Measurements from ENCODE around the gene C11orf98.
"Not testable (repeated sequence)": the region's sequence is repeated elsewhere in the genome, so short reads cannot be mapped to it uniquely, and the experiment has no call there.

C11orf98 gene

DNA sequence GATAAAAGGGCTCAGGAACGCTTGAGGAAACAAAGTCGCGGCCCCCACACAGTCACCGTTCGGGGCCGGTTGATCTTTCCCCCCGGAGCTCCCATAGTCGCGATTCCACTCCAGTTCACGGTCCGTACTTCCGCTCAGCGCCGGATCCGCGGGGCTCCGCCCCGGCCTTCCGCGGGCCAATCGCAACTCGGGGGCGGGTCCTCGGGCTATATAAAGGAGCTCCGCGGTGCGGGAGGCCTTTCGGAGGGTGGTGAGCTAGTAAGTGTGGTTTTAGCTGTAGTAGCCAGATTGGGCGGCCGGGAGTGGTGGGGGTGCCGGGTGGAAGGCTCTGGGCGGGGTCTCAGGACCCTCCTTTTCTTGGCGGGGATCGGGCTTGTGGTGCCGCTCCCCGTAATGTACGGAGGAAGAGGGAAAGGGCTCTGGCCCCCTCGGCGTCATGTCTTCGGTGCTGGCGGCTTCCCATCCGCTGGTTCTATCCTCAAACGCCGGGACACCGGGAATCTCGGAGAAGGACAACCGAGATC is at the start of gene C11orf98, which contains the start of gene CSKMT:
TSS of gene C11orf98 (minus strand) at position 136 of the 524 bp plus-strand sequence. CDS start at position 95, 41 bp downstream.
TSS of gene CSKMT (plus strand) at position 238 of the 524 bp plus-strand sequence. CDS start 568 bp downstream, outside the sequence.
- peak; percentile 98 for DNase-seq

DNA sequence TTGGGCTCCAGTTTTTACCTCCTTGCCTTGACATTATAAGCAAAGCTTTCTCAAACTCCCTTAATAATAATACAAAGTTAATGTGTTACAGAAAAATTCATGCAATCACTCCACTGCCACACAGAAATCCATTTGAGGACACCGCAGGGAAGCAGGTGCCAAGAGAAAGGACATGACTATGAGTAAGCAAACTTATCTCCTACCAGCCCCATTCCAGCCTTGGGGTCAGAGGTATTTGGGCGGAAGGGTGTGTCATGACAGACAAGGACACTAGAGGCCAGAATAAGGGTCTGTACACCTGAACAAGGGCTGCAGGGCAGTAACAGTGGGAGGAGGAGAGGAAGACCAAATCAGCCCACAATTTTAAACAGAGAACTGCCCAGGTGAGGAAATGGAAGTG is 48.3 kb upstream of the C11orf98 start:
- no peak for DNase-seq

DNA sequence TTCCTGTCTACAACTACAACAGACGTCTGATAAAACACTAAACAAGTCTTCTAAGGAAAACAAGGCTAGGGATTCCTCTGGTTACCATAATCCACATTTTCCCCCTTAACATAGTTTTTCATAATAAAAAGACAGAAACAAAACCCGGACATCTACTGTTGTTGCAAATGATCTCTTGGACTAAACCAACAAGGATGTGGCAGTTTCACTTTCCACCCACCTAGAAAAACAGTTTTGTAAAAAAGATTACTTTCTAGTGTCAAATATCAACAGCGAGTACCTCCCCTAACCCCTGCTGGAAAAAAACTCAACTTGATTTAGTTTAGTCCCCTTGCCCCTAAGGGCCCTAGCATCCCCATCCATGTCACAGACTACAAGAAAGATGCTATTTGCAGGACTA is 47.9 kb upstream of the C11orf98 start:
- no peak for DNase-seq

DNA sequence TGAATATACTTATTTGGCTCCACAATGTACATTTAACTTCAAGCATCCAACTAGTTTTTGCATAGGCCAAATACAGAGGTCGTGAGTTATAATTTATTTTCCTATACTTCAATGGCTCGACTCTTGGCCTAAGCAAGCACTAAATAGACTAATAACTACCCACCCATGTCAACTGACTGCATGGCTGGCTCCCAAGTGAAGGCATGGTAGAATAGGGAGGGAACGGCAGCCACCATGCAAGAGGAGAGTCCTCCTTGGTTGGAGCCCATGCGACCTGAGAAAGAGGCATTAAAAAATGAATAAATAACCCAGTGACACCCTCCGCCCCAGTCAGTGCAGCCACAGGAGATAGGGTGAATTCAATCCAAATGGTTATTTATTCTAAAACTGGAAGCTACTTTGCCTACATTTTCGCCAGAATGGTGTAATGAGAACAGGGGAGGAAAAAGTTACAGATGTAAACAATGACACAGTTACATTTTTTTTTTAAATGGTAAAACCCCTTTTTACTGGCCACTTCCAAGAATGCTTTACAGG is 47.3 kb upstream of the C11orf98 start:
- no peak for DNase-seq

DNA sequence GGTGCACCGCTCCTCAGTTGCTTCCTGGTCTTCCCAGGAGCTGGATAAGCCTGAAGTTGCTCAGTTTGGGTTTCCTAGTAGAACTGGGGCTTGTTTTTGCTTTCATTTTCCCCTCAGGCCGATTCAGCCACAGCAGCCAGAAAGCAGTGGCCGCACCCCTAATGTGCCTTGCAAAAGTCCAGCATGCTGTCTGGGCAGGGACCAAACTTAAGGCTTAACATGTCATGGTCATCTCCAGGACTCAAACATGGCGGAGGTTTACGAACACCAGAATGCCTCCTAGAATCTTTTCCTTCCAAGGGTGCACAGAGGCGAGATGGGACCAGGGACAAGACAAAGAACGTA is 45.0 kb upstream of the C11orf98 start:
- DNase-seq: no peak

DNA sequence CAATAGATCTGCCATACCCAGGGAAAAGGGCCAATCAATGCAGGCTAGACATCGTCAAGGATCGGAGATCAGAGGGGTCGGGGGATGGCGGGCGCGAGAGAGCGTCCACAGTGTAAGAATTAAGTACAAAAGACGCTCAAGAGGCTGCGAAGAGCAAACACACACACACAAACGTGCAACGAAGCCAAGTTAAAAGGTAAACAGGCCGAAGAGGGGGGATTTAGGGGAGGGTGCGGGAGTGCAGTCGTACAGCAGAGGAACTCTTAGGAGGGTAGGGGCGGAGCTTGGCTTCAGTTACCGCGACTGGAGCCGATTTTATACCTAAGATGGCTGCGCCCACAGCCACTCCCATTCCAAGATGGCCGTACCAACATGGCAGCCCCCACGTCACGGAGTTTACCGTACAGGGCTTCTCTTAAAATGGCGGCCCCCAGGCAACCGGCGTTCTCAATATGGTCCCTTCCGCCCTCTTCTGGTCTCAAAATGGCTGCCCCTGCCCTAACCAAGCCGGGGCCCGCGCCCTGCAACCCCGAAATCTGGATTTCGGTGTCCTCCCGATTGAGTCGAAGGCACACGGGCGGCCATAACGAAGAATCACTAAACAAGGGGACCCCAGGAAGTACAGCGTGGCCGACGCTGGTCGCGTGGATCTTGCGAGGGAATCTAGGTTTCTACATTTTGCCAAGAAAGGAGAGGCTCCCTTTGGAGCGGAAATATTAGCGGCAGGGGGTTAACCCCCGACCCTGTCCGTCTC is 44.4 kb upstream of the C11orf98 start:
- DNase-seq: peak; percentile 95

DNA sequence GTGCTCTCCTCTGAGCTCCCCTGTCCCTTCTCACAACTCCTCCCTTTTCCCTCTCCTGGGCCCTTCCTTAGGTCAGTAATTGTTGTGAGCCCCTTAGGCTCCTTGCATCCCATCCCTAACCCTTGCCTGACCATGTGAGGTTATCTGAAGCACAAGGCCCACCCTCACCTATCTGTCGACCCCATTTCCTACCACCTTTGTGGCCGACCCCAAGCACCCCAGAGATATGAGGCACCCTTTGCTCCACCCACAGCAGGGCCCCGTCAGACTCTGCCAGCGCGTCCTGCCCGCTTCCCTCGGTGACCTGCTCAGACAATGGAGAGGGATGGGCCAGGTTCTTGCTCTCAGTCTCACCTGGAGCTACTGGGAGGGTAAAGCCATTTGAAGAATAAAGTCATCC is 43.8 kb upstream of the C11orf98 start:
- DNase-seq: peak; percentile 63

DNA sequence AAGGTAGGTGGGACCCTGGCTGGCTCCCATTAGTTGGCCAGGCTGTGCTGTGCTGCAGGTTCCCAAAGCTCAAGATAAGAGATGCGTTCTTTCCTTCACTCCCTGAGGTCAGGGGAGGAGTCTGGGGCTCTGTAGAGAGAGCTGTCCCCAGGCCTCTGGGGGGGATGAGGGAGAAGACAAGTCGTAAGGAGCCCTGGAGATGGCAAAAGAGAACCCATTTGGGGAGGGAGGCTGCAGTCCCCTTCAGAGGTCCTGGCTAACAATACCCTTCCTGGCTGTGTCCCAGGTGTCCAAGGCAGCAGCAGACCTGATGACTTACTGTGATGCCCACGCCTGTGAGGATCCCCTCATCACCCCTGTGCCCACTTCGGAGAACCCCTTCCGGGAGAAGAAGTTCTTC is 43.4 kb upstream of the C11orf98 start:
- peak; percentile 23 for DNase-seq

DNA sequence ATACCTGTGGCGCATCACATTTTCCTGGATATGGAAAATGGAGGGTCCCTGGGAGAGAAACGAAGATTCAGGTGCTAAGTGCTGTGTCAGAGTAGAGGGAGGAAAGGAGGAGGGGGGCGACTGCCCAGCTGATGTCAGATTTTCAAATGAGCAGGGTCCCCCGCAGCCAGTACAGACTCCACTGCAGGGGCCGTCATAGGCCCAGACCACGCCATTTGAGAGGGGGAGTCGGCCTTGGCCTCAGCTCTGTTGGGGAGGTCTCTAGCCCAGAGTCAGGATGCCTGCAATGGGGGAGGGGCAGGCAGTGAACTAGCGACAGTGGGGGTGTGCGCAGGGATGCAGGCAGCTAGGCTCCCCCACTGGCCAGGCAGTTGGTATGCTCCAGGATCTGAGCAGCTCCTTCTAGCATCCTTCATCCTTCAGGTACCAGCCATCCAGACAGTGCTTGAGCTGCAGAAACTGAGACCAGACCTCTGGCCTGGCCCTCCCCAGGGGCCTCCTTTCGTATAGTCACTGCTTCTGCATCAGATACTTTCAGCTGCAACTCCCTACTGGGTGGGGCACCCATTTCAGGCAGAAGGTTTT is 42.4 kb upstream of the C11orf98 start, which contains the start of the genes BSCL2 and GNG3:
TSS of gene BSCL2 (minus strand) at position 148 of the 585 bp plus-strand sequence. CDS start 229 bp downstream, outside the sequence.
TSS of gene GNG3 (plus strand) at position 400 of the 585 bp plus-strand sequence. CDS start 620 bp downstream, outside the sequence.
- no peak for DNase-seq

DNA sequence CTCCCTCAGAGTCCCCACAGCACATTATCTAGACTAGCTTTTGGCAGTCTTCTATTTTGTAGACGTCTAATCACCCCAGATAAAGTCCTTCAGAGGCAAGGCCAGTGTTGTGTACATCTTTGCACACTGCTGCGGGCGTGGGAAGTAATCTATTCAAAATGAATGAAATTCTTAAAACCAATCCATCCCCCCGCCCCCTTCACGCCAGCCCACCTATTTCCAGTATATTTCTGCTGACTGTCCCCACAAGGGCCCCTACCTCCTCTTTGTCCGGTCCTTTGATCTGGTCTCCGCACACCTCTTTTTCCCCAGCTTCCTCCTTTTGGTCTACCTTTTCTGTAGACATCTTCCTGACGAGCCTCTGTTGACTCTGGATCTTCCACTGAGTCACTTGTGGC is 41.8 kb upstream of the C11orf98 start:
- no peak for DNase-seq

DNA sequence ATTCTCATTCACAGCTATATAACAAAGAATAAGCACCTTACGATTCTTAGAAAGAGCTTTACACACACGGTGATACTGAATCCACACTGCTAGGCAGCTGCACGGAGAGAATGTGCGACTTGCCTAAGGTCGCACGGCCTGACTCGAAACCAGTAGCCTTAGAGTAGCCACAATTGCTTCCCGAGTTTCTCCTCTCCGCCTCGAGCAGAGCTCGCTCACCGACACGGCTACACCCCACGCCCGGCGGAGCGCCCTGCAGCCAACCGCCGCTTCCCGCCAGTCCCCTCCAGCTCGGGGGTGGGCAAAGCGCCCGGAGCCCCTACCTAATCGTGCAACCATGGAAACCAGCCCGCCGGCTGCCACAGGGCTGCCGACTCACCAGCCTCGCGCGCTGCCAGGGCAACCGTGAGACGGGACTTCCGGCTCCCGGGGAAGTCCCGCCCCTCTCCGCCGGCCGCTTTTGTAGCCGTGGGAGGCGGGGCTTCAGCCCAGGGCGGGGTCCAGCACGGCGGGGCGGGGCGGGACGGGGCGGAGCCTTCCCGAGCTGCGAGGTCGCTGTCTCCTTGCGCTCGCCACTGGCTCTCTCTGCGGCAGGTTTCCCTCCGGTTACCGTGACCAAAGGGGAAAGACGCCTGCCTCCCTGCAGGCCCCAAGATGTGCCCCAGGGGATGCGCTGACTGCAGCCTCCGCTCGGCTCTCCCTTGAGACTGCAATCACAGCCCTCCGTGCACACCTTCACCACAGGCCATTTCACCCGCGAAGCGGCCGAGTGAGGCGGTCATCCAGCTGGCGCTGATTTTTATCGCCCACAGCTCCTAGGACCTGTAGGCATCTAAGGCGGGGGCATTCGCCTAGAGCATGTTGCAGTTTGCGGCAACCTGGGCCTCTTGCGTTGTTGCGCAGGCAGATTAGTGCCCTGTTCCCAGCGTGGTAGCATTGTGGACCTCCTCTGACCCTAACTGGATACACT is 41.2 kb upstream of the C11orf98 start:
- DNase-seq: peak; percentile 96

DNA sequence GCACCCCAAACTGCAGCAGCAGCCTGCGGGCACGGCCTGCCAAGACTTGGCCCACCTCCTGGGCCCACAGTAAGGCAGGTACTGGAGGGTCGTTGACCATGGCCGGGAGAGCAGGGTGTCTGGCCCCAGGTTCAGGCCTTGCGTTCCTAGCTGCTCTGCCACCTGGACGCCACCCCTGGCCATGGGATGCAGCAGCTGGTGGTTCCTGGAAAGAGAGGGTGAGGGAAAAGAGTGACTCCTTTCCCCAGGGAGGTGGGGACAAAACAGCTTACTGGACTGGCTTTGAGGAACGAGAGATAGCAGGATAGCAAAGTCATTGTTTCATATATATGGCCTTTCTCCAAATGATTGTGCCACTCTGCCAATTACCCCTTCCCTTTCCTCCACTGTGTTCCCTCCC is 40.4 kb upstream of the C11orf98 start:
- no peak for DNase-seq

DNA sequence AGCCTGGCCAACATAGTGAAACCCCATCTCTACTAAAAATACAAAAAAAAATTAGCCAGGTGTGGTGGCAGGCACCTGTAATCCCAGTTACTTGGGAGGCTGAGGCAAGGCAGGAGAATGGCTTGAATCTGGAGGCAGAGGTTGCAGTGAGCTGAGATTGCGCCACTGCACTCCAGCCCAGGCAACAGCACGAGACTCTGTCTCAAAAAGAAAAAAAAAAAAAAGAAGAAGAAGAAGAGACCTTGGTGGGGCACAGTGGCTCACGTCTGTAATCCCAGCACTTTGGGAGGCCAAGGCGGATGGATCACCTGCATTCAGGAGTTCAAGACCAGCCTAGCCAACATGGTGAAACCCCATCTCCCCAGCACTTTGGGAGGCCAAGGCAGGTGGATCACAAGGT is 38.9 kb upstream of the C11orf98 start:
- not testable (repeated sequence) for DNase-seq

DNA sequence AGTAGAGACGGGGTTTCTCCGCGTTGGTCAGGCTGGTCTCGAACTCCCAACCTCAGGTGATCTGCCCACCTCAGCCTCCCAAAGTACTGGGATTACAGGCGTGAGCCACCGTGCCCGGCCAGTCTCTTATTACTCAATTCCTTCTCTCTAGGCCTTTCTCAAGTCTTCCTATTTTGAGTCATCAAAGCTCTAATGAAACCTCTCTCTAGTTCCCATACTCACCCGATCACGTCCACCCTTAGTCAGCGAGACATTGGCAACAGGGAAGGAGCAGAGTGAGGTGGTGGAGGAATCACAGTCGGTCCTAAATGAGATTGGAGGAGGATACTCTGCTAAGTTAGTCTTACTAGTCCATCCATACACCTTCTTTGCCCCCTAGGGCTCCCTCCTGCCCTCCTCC is 37.2 kb upstream of the C11orf98 start:
- no peak for DNase-seq

DNA sequence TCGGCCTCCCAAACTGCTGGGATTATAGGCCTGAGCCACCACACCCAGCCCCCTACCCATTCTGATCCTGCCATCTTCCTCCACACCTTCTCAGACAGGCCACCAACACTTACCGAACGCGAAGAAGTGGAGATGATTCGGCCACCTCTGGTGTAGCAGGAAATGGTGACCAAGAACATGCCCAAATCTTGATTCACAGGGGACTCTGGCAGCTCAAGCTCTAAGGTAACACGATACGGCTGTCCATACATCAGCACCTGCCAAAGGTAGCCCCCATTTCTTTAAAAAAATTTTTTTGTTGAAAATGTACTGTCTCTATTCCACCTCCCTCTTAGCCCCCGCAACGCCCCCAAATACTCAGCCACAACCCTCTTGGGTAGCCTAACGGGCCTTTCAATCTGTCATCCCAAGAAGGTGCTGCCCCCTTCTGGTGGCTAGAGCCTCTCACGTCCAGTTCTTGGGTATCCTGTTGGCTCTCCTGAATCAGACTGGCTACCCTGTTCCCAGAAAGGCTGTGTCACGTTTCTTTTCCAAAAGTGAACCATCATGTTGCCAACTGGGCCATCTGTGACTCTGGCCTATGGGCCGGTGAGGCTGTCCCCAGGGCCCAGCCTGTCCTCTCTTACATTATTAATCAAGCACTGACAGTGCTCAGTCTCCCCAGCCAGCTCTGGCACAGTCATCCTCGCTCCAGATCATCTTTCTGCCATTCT is 29.6 kb upstream of the C11orf98 start:
- DNase-seq: peak; percentile 74

DNA sequence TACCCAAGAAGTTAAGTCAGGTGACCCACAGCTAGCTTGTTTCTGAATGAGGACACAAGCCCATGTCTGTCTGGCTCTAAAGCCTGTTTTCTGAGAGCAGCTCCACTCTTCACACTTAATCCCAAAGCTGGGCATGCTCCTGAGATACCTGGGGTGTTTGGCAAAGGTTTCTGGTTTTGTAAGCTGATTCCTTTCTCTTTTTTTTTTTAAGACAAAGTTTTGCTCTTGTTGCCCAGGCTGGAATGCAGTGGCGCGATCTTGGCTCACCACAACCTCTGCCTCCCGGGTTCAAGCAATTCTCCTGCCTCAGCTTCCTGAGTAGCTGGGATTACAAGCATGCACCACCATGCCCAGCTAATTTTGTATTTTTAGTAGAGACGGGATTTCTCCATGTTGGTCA is 28.6 kb upstream of the C11orf98 start:
- not testable (repeated sequence) for DNase-seq

DNA sequence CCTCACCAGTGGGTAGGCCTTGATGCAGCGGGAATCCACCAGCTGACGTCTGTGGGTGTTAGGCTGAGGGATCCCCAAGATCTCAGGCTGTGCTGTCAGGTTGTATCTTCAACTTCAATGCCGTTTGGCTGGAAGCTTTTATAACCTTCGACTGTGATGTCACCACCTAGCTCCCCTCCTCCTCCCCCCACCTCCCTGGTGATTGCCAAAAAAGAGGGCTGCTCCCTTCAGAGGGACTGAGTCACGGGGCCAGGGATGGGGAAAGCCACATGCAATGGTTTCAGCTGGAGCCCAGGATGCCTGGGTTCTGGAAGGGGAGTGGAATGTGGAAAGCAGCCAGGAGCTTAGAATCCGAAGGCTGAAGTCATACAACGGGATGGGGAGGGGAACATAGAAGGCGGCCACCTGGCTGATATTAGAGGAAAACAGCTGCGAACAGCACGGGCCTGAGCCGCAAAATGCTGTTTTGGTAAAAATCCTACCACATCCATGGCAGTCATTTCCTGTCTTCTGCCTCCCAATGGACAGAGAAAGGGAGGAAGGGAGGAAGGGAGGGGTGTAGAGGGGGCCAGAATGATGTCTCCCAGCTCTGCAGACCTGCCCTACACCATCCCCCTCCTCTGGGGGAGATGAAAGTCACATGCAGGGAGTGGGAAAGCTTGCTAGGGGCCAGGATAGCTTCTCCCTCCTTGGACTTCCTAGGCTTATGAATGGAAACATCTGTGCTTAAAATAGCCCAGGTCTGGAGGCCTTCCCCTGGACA is 24.6 kb upstream of the C11orf98 start, which contains the start of gene LRRN4CL:
TSS of gene LRRN4CL (minus strand) at position 110 of the 763 bp plus-strand sequence. CDS start 1,022 bp downstream, outside the sequence.
- no peak for DNase-seq

DNA sequence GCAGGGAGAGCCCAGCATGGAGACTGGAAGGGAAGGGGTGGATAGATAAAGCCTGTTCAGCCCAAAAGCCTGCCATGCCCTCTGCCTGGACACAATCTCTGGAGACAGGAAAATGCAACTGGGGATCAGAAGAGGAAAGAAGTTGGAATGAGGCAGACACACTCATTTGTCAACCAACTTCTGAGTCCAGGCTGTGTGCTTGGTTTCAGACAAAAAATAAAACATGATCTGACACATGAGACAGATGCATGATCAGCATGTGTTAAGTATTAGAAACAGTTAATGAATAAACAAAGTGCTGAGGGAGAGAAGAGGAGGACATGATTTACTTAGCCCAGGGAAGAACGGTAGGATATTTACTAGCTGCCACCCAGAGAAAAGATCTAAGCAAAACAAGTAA is 23.5 kb upstream of the C11orf98 start:
- DNase-seq: no peak

DNA sequence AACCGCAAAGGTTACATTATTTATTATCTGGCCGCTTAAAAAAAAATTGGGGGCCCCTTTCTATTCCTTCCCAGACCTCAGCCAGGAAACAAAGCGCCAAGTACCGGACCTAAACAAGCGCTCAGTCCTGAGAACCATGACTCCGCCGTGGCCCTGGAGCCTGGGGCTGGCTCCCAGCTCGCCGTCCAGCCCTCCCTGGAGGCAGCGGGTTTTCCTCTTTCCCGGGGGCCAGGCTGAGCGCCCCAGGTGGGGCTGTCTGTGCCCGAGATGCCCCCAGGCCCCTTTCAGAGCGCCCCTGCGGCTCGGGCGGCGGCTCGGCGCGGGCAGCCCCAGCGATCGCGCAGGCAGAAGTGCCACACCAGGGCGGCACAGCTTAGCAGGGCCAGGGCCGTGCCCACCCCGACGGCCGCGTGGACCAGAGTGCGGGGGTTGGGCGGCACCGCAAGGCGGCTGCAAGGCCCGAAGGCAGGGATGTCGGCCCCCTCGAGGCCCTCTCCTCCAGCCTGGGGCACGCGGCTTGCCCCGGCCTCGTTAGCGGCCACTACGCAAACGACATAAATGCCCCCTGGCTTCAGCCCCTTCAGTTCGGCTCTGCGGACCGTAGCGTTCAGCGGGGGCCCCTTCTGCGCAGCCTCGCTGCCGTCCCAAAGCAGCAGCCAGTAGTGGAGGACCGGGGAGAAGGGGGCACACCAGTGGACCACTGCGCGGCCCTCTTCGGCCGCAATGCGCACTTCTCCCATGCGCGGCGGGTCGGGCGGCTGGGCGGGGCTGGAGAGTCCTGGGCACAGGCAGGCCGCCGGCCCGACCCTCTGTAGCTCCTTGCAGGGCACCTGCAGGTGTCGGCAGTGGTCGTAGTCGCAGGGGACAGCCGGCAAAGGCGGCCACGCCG is 22.7 kb upstream of the C11orf98 start:
- no peak for DNase-seq

DNA sequence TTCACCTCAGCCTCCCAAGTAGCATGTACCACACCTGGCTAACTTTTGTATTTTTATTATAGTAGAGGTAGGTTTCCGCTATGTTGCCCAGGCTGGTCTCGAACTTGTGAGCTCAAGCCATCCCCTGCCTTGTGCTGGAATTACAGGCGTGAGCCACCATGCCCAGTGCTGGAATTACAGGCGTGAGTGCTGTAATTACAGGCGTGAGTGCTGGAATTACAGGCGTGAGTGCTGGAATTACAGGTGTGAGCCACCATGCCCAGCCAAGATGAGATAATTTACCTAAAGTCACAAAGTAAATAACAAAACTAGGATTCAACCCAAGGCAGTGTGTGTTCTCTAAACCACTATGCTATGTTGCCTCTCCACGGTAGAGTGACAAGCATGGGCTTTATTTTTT is 17.5 kb upstream of the C11orf98 start:
- no peak for DNase-seq

Measured in activated T-cell treated with anti-CD3 and anti-CD28 coated beads, Interleukin-2, amount 50 U/mL, for 1 hour (primary cell).